GM23338 (cell line): ENCODE data around the gene ACSS3. TPM values are rescaled to one million over a fixed set of nuclear protein-coding genes. Genes with fewer than 3 reads are reported as not detected.

ENCODE experiments used
- ATAC-seq: fragments of 200-7000 bp; cut with Tn5 transposase; 3 replicates; pipeline ENCODE4 v1.9.1; 2020
- DNase-seq: peaks from one replicate; pipeline ENCODE4 v3.0.0-alpha.2; 2015; ENCODE audit warnings: low spot score
- H2AFZ ChIP-seq: fragments of 200-600 bp; sonication (generic); 2 replicates; pipeline ENCODE4 v1.8.0; 2016; ENCODE audit warnings: antibody characterized with exemption, mild to moderate bottlenecking, moderate library complexity
- H3F3A ChIP-seq: fragments of 200-600 bp; sonication (generic); replicated peaks from 2 replicates; pipeline ENCODE4 v1.8.0; 2017; ENCODE audit warnings: antibody characterized with exemption, mixed run types, low read depth
- H3K27ac ChIP-seq: fragments of 200-600 bp; sonication (generic); 2 replicates; pipeline ENCODE4 v1.6.1; 2016; ENCODE audit warnings: low read depth
- H3K27me3 ChIP-seq: fragments of 200-600 bp; sonication (generic); 2 replicates; pipeline ENCODE4 v1.8.0; 2016; ENCODE audit warnings: mild to moderate bottlenecking, mixed run types, moderate library complexity; ENCODE audit not compliant: insufficient read depth
- H3K36me3 ChIP-seq: fragments of 200-600 bp; sonication (generic); 2 replicates; pipeline ENCODE4 v1.8.0; 2016; ENCODE audit warnings: mild to moderate bottlenecking; ENCODE audit not compliant: insufficient read depth
- H3K4me1 ChIP-seq: fragments of 200-600 bp; sonication (generic); 2 replicates; pipeline ENCODE4 v1.8.0; 2016; ENCODE audit warnings: mild to moderate bottlenecking, moderate library complexity; ENCODE audit not compliant: insufficient read depth
- H3K4me2 ChIP-seq: fragments of 200-600 bp; sonication (generic); 2 replicates; pipeline ENCODE4 v1.7.1; 2017; ENCODE audit warnings: mixed run types
- H3K4me3 ChIP-seq: fragments of 200-600 bp; sonication (generic); 2 replicates; pipeline ENCODE4 v1.6.1; 2016; ENCODE audit warnings: mixed run types
- H3K79me2 ChIP-seq: fragments of 200-600 bp; sonication (generic); replicated peaks from 2 replicates; pipeline ENCODE4 v1.8.0; 2017; ENCODE audit warnings: mild to moderate bottlenecking; ENCODE audit not compliant: insufficient read depth
- H3K9me2 ChIP-seq: fragments of 200-600 bp; sonication (generic); 2 replicates; pipeline ENCODE4 v1.8.0; 2017; ENCODE audit not compliant: insufficient read depth
- H4K20me1 ChIP-seq: fragments of 200-600 bp; sonication (generic); replicated peaks from 2 replicates; pipeline ENCODE4 v1.8.0; 2017; ENCODE audit warnings: mild to moderate bottlenecking; ENCODE audit not compliant: insufficient read depth
- H3K27ac Mint-ChIP-seq: 2 replicates; pipeline ENCODE4 v1.8.0; 2020; ENCODE audit warnings: inconsistent platforms, mild to moderate bottlenecking, moderate library complexity, mixed read lengths
- H3K27me3 Mint-ChIP-seq: 3 replicates; pipeline ENCODE4 v1.8.0; 2022; ENCODE audit warnings: low read depth, mild to moderate bottlenecking, moderate library complexity, mixed read lengths, inconsistent platforms; ENCODE audit not compliant: insufficient read depth, poor library complexity
- H3K36me3 Mint-ChIP-seq: 3 replicates; pipeline ENCODE4 v1.8.0; 2021; ENCODE audit warnings: low read depth, mild to moderate bottlenecking, inconsistent platforms, moderate library complexity, mixed read lengths
- H3K4me1 Mint-ChIP-seq: 3 replicates; pipeline ENCODE4 v1.8.0; 2020; ENCODE audit warnings: mild to moderate bottlenecking, inconsistent platforms, mixed read lengths
- H3K4me3 Mint-ChIP-seq: 3 replicates; pipeline ENCODE4 v1.8.0; 2021; ENCODE audit warnings: moderate library complexity, mild to moderate bottlenecking, inconsistent platforms, mixed read lengths
- H3K9me3 Mint-ChIP-seq: 3 replicates; pipeline ENCODE4 v1.8.0; 2020; ENCODE audit warnings: moderate library complexity, mild to moderate bottlenecking, inconsistent platforms, mixed read lengths
- CREB1 ChIP-seq: fragments of 250-450 bp; sonication (Bioruptor Pico); IDR thresholded peaks from 2 replicates; pipeline ENCODE4 v1.5.0; 2020; ENCODE audit warnings: low read depth, mild to moderate bottlenecking, moderate library complexity
- CTCF ChIP-seq, 2 experiments: fragments of 200-600 bp in 1 of 2; sonication (generic) in 1 of 2; conservative IDR thresholded peaks; 2 replicates each; pipeline versions ENCODE4 v1.5.1 to v1.6.1; 2016 to 2017; ENCODE audit warnings: antibody characterized with exemption in 2 of 2, low read depth in 2 of 2, mild to moderate bottlenecking in 2 of 2, moderate library complexity in 1 of 2
- ETS1 ChIP-seq: IDR thresholded peaks from 2 replicates; pipeline ENCODE4 v1.6.1; 2016; ENCODE audit warnings: antibody characterized with exemption
- EZH2 ChIP-seq: fragments of 200-600 bp; sonication (generic); IDR thresholded peaks from one replicate; pipeline ENCODE4 v1.8.0; 2017; ENCODE audit warnings: antibody characterized with exemption, mild to moderate bottlenecking, low read depth; ENCODE audit not compliant: unreplicated experiment
- EZH2phosphoT487 ChIP-seq: fragments of 200-600 bp; sonication (generic); IDR thresholded peaks from one replicate; pipeline ENCODE4 v1.8.1; 2018; ENCODE audit warnings: antibody characterized with exemption; ENCODE audit not compliant: unreplicated experiment
- JUNB ChIP-seq: IDR thresholded peaks from one replicate; pipeline ENCODE4 v1.6.1; 2016; ENCODE audit warnings: antibody characterized with exemption; ENCODE audit not compliant: unreplicated experiment
- NANOG ChIP-seq: IDR thresholded peaks from 2 replicates; pipeline ENCODE4 v1.6.1; 2016; ENCODE audit warnings: antibody characterized with exemption, borderline replicate concordance
- POLR2AphosphoS5 ChIP-seq: IDR thresholded peaks from 2 replicates; pipeline ENCODE4 v1.6.1; 2016; ENCODE audit warnings: antibody characterized with exemption, low read depth
- REST ChIP-seq: IDR thresholded peaks from one replicate; pipeline ENCODE4 v1.6.1; 2018; ENCODE audit warnings: antibody characterized with exemption; ENCODE audit not compliant: unreplicated experiment
- STAT1 ChIP-seq: IDR thresholded peaks from one replicate; pipeline ENCODE4 v1.6.1; 2016; ENCODE audit warnings: antibody characterized with exemption; ENCODE audit not compliant: unreplicated experiment
- ZNF114 ChIP-seq: fragments of 250-450 bp; sonication (Bioruptor Pico); IDR thresholded peaks from 2 replicates; pipeline ENCODE4 v1.5.0; 2020; ENCODE audit warnings: mild to moderate bottlenecking, moderate library complexity
- ZNF331 ChIP-seq: fragments of 250-450 bp; sonication (Bioruptor Pico); IDR thresholded peaks from 2 replicates; pipeline ENCODE4 v1.5.0; 2020; ENCODE audit warnings: low read depth, mild to moderate bottlenecking, moderate library complexity
- ZNF462 ChIP-seq: fragments of 250-450 bp; sonication (Bioruptor Pico); IDR thresholded peaks from 2 replicates; pipeline ENCODE4 v1.5.0; 2020; ENCODE audit warnings: mild to moderate bottlenecking, moderate library complexity
- polyA plus RNA-seq: library from polyadenylated mRNA; unstranded; fragments of >200 nt; fragmentation: Nextera tagmentation; extraction: Ambion mirVana; gene quantifications from 2 replicates; pipeline ENCODE4 v1.2.1, GENCODE V29; 2016
- total RNA-seq: library from RNA; depleted of rRNA; stranded (reverse); fragments of >200 nt; shearing (Covaris generic); gene quantifications from 2 replicates; pipeline ENCODE4 v1.2.3, GENCODE V29; 2014

ACSS3 gene
- total and polyA plus RNA-seq, 2 experiments from 2014 or later: 7.4 to 28.9 TPM

GRCh38 chr12:81259360-81259759 is 181.5 kb downstream of the ACSS3 start:
- Histone ChIP-seq H3K4me1 (peaks cover 18% of the 10 kb centered on the region), H3K27me3 (no peaks in the 10 kb centered on the region), H3K36me3 (no peaks in the 10 kb centered on the region), H3K4me3 (no peak overlapping the region), H3F3A (no peaks in the 10 kb centered on the region), H3K9me2 (no peaks in the 10 kb centered on the region), H2AFZ (no peak overlapping the region), H3K4me2 (no peak overlapping the region), H3K79me2 (no peaks in the 10 kb centered on the region), H4K20me1 (no peaks in the 10 kb centered on the region), H3K27ac (no peak overlapping the region)
- no peaks in the 10 kb centered on the region for H3K9me3 Mint-ChIP-seq
- H3K4me1 Mint-ChIP-seq: peaks cover 34% of the 10 kb centered on the region
- no peak overlapping the region for H3K27ac Mint-ChIP-seq
- no peak for ATAC-seq
- no peaks in the 10 kb centered on the region for H3K27me3 Mint-ChIP-seq
- DNase-seq: no peak
- H3K4me3 Mint-ChIP-seq: no peak overlapping the region
- H3K36me3 Mint-ChIP-seq: peaks cover 7% of the 10 kb centered on the region; the same call in 1 of the 3 replicates
- no peak for TF ChIP-seq STAT1
- TF ChIP-seq CREB1: no peak
- no peak for TF ChIP-seq CTCF (conservative IDR thresholded peaks at IDR 0.05; ENCODE audit: low read depth in 2 of 2)
- no peak for TF ChIP-seq ZNF462 (CRISPR knock-in tag)
- no peak for TF ChIP-seq ZNF331
- TF ChIP-seq EZH2phosphoT487: no peak
- no peak for TF ChIP-seq JUNB
- TF ChIP-seq EZH2: no peak
- TF ChIP-seq NANOG: no peak
- no peak for TF ChIP-seq ZNF114 (CRISPR knock-in tag)
- TF ChIP-seq REST: no peak
- no peak for TF ChIP-seq POLR2AphosphoS5
- no peak for TF ChIP-seq ETS1
